GM19099 (cell line): ENCODE results near the gene UGGT1.

Experiments used
- POLR2A ChIP-seq: IDR thresholded peaks from 3 replicates; pipeline ENCODE4 v1.6.1; 2011; ENCODE audit warnings: low read depth; ENCODE audit not compliant: insufficient read length; ENCODE audit errors: extremely low read depth

UGGT1 gene

DNA sequence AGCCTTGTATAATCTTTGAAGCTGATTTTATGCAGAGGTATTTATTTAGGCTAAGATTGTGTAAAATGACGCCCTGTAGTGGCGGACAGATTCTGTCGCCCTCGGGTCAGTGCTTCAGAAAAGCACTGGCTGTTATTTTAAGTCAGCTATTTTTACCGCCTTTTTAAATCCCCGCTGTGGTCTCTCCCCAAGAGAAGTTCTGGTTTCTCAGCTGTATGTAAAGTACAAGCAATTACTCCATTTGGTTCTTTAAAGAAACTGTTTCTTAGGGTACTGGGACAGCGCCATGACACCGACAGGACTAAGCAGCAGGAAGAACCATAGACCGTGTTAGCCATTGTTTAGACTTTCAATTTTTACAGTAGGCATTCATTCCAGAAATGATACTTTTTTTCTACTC is 65.0 kb downstream of the UGGT1 start:
- no peak for TF ChIP-seq POLR2A

GRCh38 chr2:128156812-128157211 is 65.8 kb downstream of the UGGT1 start:
- no peak for TF ChIP-seq POLR2A

DNA sequence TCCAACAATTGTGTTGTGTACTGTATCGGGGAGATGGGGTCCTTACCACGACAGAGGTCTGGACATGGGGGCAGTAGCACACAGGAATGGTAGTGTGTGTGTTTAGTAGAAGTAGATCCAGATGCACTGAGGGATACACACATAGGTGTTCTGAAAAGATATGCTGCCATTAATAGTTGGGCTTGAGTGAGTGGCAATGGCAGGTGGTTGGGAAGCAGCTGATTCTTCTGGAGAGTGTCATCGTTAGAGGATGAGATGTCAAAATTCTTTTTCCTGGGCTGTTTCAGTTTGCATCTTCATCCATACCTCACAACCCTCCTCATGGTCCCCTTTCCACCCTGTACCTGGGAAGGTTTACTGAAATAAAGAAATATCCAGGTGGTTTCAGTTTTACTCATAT is 66.6 kb downstream of the UGGT1 start:
- TF ChIP-seq POLR2A = no peak

GRCh38 chr2:128158176-128158575 is 67.2 kb downstream of the UGGT1 start:
- no peak for TF ChIP-seq POLR2A

DNA sequence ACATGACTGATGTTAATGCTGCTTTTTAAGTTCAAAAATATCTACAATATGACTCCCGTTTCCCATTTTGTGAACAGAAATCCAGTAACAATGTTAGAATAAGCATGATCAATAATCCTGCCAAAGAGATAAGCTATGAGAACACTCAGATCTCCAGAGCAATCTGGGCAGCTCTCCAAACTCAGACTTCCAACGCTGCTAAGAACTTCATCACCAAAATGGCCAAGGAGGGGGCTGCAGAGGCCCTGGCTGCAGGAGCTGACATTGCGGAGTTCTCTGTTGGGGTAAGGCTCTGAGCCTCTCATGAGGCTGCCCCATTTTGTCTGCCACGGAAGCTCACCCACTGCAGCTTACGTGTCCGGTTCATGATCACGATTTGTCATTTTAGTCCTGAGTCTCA is 68.4 kb downstream of the UGGT1 start:
- TF ChIP-seq POLR2A = no peak

DNA sequence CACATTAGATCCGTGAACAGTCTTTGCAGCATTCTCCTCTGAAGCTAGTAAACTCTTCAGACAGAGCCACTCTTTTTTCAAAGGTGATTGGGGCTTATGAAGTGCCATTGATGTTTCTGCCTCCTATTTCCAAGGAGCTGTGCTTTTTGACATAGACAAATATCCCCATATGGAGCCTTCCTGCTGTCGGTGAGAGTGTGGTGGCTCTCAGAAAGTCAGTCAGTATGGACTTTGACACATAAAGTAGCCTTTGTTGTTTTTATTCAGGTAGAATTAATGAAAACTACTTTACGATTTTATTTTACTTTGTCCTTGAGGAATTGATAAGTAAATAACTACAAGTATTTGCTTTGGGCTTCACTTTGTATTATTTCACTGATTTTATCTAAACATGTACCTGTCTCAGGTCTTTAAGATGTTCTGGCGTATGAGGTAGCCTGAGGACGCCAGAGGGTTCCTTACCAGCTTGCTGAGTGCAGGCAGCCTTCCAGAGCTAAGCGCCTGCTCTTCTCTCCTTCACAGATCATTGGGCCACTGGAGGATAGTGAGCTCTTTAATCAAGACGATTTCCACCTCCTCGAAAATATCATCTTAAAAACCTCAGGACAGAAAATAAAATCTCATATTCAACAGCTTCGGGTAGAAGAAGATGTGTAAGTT is 69.7 kb downstream of the UGGT1 start:
- TF ChIP-seq POLR2A = no peak

- no peak for TF ChIP-seq POLR2A
Observed at GRCh38 chr2:128162266-128162665, 71.3 kb downstream of the UGGT1 start.

GRCh38 chr2:128164311-128164710 is 73.3 kb downstream of the UGGT1 start:
- no peak for TF ChIP-seq POLR2A

DNA sequence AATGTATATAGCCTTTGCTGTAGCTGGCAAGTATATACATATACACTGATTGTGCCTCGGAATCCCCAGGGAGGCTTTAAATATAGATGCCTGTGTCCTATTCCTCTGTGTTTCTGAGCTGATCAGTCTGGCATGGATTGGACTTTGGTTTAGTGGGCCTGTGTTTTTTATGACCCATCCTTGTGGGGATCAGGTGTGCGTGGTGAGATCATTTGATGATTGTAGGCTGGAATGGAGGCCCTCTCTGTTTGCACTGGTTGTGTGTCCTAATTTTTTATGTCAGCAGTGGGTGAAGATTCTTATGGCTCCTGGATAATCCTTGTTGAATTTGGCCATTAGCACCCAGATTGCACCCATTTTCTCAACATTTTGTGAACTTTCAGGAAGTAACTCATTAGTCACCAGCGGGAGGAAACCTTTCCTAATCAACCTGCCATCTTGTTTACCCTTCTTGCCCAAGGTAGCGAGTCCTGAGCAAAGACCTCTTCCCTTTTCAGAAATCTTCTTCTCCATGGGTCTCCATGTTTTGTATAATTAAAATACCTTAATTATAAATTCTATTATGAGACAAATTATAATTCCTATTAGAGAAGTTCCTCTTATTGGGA is 75.8 kb downstream of the UGGT1 start:
- no peak for TF ChIP-seq POLR2A

- TF ChIP-seq POLR2A = no peak
Observed at GRCh38 chr2:128169094-128169493, 78.1 kb downstream of the UGGT1 start.

- no peak for TF ChIP-seq POLR2A
Observed at GRCh38 chr2:128169497-128169896, 78.5 kb downstream of the UGGT1 start.

- TF ChIP-seq POLR2A = no peak
Observed at GRCh38 chr2:128169933-128170709, 79.1 kb downstream of the UGGT1 start.

DNA sequence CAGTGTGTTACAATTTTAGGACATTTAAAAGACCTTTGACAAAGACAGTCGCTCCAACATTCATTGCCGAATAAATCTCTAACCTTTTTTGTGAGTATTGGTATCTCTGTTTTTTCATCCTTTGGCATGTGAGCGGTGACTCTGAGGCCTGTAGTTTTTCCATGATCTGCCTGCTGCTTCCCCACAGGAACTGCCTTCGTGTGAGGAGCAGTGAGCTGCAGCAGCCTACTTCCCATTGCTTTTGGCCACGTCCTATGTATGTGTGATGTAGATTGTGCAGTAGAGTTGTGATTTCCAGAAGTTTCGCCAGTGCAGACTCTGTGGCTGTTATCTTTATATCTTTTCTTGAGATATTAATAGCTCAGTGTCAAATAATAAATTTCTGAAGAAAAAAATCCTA is 79.8 kb downstream of the UGGT1 start:
- TF ChIP-seq POLR2A = no peak

DNA sequence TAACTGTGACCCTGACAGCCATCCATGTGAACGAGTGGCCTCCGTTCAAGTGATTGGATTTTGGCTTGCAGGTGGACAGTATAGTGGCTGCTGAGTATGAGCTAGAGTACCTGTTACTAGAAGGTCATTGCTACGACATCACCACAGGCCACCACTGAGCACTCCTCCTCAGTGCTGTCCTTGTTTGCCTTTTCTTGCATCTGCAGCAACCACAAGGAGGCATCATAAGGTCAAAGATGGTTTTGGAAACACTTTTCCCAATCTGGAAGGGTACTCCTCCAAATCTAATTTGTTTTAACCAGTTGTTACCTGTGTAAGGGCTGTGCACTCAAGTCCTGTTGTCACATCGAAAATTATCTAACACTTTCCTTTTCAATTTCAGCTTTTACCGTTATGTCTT is 81.2 kb downstream of the UGGT1 start:
- TF ChIP-seq POLR2A = no peak

DNA sequence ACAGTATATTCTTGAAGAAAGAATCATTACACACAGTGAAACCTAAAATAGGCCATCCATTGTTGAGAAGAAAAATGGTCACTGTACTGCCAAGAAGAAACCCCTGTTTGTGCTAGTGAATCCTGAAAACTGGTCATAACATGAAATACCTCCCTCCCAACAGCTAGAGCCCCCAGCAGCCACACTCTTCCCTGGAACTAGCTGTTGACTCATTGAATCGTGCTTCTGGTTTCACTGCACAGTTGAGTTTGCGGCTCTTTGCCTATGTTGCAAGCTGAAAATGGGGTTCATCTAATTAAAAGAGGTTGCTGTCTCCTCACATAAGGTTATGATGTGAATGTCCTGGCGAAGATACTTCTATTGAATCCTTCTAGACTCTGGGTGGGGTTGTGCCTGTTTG is 86.3 kb downstream of the UGGT1 start:
- no peak for TF ChIP-seq POLR2A

DNA sequence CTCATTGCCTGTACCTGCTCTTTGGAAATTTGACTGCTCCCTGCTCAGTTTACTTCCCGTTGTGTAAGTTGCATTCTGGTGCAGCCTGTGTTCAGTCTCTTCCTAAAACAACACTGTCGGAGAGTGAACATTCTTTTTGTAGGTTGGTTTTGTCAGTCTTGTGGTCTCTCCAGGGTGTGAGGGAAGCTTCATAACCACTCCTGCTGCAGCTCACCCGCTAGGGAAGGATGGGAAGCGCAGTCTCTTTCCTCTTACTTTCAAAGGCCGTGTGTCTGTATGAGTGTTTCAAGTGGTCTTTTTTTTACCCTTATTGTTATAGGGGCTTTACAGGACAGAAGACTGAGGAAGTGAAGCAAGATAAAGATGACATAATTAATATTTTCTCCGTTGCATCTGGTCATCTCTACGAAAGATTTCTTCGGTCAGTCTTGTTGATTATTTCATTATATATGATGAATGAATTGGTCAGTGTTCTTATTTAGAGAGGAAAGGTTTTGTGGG is 87.2 kb downstream of the UGGT1 start:
- TF ChIP-seq POLR2A = no peak
